GM18907 (cell line): ENCODE measurements around the gene SNAP29.
"Not testable (repeated sequence)": the region's sequence is repeated elsewhere in the genome, so short reads cannot be mapped to it uniquely, and the experiment has no call there.

Experiments used
- ATAC-seq: cut with Tn5 transposase; IDR thresholded peaks from one replicate; pipeline ENCODE4 v1.9.1; 2021; ENCODE audit warnings: mild to moderate bottlenecking, moderate library complexity; ENCODE audit not compliant: unreplicated experiment

SNAP29 gene

GRCh38 chr22:20858615-20859416 lies at the start of gene SNAP29, which contains the start of gene PI4KA:
Gene SNAP29, plus strand, starts transcription at chr22:20859007. Its CDS starts 104 bp downstream, at chr22:20859111.
Gene PI4KA, minus strand, starts transcription at chr22:20858811. Its CDS starts 86 bp downstream, at chr22:20858725.
- ATAC-seq: peak; percentile 92

- no peak for ATAC-seq
These were observed 49.1 kb upstream of the SNAP29 start for GRCh38 chr22:20809538-20810185.

- ATAC-seq: no peak
These were observed 48.2 kb upstream of the SNAP29 start for GRCh38 chr22:20810645-20811044.

- ATAC-seq: no peak
These were observed 47.6 kb upstream of the SNAP29 start for GRCh38 chr22:20811171-20811570.

GRCh38 chr22:20811971-20812660 lies 46.7 kb upstream of the SNAP29 start:
- no peak for ATAC-seq

- ATAC-seq: no peak
These were observed 45.8 kb upstream of the SNAP29 start for GRCh38 chr22:20813056-20813455.

GRCh38 chr22:20814221-20814808 lies 44.5 kb upstream of the SNAP29 start:
- ATAC-seq: no peak

- no peak for ATAC-seq
These were observed 43.2 kb upstream of the SNAP29 start for GRCh38 chr22:20815477-20816050.

GRCh38 chr22:20816559-20816958 lies 42.2 kb upstream of the SNAP29 start:
- ATAC-seq: no peak

- no peak for ATAC-seq
These were observed 40.3 kb upstream of the SNAP29 start for GRCh38 chr22:20818471-20818870.

- ATAC-seq: no peak
These were observed 39.3 kb upstream of the SNAP29 start for GRCh38 chr22:20819471-20819870.

GRCh38 chr22:20821717-20822239 lies 37.0 kb upstream of the SNAP29 start:
- not testable (repeated sequence) for ATAC-seq

GRCh38 chr22:20822240-20822639 lies 36.6 kb upstream of the SNAP29 start:
- no peak for ATAC-seq

- no peak for ATAC-seq
These were observed 35.5 kb upstream of the SNAP29 start for GRCh38 chr22:20823264-20823663.

- not testable (repeated sequence) for ATAC-seq
These were observed 33.6 kb upstream of the SNAP29 start for GRCh38 chr22:20825216-20825615.

- ATAC-seq: no peak
These were observed 33.2 kb upstream of the SNAP29 start for GRCh38 chr22:20825624-20826023.

- ATAC-seq: not testable (repeated sequence)
These were observed 32.2 kb upstream of the SNAP29 start for GRCh38 chr22:20826373-20827152.

GRCh38 chr22:20829491-20830134 lies 29.2 kb upstream of the SNAP29 start:
- ATAC-seq: no peak

- no peak for ATAC-seq
These were observed 25.6 kb upstream of the SNAP29 start for GRCh38 chr22:20833225-20833665.
